GDM1 (cell line): ENCODE measurements around the gene RD3L.
"Not testable (repeated sequence)": the region's sequence is repeated elsewhere in the genome, so short reads cannot be mapped to it uniquely, and the experiment has no call there.

Experiments
- DNase-seq: peaks from one replicate; lab custom pipeline; 2025; lab: John Stamatoyannopoulos, UW

RD3L gene

DNA sequence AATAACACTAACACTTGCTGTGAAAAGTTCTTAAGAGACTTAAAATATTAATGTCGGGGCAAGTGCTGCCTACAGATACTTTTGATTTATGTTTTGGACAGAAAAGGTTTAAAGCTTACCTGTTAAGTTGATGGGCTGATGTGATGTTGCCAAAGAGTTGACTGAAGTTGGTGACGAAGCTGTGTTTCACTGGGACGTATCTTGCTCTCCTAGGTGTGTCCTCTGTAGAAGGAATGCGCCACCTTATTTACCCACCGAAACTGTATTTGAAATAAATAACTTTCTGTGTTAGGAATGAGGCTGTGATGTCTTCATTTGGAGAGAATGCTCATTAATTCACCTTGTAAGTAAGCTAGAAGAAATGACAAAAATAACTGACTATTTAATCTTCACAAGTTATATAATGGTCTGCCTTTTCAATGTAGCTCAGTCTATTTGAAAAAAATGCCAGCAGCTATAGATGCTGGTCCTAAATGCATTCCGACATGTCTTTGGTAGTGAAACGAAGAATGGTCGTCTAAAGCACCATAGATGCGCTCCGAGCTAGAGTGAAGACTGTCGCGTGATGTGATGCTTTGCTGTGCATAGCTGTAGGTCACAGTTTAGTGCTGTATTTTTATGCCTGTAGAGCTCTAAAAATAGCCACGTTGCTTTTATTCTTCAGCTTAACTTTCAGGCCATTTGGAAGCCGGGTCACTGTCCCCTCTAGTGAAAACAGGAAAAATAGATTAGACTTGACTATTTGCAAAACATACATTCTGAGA is at the start of gene RD3L:
Gene RD3L (minus strand): TSS at position 557 of the 764 bp plus-strand sequence. CDS start 834 bp downstream, outside the sequence.
- no peak for DNase-seq

DNA sequence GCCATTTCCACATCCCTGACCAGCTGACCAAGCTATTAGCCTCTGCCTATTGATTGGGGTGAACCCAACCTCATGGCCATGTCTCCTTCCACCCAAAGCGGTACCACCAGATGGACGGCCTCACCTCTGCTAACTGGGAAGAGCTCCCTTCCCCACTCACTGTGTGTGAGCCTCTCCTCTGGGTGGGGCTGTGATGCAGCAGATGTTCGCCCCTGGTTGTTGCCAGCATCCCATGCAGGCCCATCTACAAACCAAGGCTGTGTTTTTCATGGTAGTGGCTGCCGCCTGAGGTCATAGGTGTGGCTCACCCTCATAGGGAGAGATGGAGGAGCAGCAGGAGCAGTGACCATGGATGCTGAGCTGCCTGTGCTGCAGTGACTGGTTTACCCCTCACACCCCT is 47.6 kb upstream of the RD3L start:
- DNase-seq = no peak

DNA sequence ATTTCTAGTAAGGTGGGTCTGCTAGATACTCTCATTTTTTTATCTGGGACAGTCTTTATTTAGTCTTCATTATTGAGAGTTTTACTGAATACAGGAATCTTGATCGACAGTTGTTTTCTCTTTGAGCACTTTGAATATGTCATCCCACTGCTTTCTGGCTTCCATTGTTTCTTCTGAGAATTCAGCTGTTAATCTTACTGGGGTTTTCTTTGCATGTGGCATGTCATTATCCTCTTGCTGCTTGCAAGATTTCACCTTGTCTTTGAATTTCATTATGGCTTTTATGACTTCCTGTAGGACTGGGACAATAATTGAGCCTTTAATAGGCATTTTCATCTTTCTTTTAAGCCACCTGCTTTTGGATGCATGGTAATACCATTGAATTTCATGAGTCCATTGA is 46.7 kb upstream of the RD3L start:
- no peak for DNase-seq

DNA sequence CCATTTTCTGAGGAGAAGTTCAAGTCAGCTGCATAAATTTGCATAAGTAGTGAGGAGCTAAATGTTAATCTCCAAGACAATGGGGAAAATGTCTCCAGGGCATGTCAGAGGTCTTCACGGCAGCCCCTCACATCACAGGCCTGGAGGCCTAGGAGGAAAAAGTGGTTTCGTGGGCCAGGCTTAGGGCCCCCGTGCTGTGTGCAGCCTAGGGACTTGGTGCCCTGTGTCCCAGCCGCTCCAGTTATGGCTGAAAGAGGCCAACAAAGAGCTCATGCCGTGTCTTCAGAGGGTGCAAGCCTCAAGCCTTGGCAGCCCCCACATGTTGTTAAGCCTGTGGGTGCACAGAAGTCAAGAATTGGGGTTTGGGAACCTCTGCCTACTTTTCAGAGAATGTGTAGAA is 41.9 kb upstream of the RD3L start:
- no peak for DNase-seq

DNA sequence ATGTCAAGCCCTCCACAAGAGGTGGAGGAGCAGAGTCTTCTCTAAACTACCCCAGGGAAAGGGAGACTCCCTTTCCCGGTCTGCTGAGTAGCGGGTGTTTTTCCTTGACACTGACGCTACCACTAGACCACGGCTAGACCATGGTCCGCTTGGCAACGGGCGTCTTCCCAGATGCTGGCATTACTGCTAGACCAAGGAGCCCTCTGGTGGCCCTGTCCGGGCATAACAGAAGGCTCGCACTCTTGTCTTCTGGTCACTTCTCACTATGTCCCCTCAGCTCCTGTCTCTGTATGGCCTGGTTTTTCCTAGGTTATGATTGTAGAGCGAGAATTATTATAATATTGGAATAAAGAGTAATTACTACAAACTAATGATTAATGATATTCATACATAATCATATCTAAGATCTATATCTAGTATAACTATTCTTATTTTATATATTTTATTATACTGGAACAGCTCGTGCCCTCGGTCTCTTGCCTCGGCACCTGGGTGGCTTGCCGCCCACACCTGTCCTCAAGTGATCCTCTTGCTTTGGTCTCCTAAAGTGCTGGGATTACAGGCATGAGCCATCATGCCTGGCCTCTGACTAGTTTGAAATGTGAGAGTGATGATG is 38.4 kb upstream of the RD3L start:
- DNase-seq = not testable (repeated sequence)

DNA sequence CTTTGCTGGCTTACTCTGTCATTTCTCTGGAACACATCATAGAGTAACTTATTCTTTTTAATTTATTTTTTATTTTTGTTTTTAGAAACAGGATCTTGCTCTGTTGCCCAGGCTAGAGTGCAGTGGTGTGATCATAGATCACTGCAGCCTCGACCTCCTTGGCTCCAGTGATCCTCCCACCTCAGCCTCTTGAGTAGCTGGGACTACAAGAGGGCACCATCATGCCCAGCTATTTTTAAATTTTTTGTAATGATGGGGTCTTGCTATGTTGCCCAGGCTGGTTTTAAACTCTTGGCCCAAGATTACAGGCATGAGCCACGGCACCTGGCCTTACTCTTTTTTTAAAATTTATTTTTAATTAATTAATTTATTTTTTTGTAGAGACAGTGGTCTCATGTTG is 32.2 kb upstream of the RD3L start:
- DNase-seq = no peak

DNA sequence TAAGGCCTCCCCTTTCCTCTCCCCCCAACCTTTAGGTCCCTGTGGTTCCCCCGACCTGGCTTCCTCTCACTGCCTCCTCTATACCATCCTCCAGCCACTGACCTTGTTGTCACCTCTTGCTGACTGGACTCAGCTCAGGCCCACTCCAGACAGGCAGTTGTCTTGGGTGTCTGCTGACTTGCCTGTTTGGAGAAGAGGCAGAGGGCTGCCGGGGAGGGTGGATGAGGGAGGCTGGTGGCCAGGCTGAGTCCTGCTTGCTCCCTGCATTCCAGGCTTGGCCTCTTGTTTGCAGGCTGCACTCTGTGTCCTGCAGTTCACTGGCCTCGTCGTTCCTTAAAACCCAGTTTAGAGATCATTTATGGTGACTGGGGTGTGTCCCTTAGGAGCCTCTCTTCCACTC is 31.0 kb upstream of the RD3L start:
- no peak for DNase-seq

DNA sequence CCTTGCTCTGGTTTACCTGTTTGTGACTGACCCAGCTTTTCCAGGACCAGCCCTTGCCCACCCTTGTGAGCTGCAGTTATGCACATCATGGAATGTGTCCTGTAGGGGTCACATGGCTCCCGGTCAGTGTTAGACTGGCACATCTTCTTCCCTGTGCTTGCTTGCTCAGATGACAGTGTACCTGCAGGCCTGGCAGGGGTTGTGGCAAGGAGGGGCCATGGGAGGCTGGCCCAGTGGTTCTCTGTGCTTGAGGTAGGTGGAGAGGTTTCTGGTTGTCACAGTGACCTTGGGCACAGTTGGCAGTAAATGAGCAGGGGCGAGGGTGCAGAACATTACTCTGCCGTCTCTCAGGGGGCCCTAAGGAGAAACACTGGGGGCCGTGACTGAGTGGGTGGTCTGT is 27.6 kb upstream of the RD3L start:
- DNase-seq = no peak

DNA sequence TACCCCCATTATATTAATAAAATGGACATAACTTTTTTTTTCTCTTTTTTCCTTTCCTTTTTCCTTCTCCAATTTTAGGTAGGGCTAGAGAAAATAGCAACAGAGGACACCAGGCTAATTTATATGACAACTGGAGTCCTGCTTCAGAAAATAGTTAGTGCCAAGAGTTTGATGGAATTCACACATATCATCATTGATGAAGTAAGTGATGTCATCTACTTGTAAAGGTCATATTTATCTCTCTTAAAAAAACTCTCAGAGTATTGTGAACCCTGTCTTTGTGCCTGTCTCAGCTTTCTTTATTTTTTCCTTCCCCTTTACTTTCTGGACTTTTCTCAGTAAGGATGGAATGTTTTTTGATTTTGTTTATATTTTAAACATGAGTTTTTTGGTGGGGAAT is 24.3 kb upstream of the RD3L start:
- DNase-seq = no peak

DNA sequence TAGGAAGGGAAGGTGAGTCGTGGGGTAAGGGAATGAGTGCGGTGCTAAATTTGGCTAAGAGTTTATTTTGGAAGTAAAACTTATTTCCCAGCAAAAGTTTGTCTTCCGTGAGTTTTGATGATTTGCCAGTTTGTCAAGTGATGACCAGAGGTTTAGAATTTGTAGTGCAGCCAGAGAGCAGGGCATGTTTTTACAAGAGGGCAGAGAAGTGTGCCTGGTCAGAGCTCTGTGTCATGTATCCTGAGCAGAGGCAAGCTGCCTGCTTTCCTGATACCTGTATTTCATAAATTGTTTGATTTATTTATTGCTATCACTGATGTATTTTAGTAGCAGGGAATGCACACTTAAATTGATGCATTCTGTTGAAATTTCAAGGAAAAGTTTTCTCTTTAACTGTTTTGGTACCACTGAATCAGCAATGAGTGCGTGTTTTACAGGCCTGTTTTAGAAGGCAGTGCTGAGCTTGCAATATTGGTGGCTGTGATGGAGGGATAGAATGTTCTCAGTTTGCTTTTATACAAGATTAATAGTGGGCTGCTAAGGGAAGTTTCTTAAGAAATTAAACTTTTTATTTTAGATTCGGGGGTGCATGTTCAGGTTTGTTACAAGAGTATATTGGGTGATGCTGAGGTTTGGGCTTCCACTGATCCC is 19.7 kb upstream of the RD3L start:
- DNase-seq = no peak

DNA sequence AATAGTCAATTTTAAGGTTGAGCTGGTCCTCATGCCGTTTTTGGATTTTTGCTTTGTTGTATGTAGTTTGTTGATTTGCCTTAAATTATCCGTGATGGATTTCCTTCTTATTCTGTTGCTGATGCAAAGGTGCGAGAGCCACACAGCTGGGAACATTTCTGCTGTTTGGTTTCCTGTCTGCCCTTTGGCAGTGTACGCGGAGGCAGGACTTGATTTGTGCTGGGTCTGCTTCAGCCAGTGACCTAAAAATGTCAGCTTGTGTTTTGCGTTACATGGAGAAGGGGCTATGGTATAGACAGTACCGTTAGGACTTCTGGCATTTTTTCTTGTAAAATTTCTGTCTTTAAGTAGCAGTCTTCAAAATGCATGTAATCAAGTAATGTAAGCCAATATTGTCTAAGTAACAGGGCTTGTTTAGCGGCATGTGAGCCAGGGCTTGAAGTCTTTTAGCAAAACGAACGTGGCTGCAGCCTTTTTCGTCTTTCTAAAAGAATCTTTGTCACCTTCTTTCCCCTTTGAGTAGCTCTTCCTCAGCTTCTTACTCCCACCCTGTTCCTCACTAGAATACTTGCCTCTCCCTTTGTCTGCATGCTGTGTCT is 18.2 kb upstream of the RD3L start:
- DNase-seq = no peak

DNA sequence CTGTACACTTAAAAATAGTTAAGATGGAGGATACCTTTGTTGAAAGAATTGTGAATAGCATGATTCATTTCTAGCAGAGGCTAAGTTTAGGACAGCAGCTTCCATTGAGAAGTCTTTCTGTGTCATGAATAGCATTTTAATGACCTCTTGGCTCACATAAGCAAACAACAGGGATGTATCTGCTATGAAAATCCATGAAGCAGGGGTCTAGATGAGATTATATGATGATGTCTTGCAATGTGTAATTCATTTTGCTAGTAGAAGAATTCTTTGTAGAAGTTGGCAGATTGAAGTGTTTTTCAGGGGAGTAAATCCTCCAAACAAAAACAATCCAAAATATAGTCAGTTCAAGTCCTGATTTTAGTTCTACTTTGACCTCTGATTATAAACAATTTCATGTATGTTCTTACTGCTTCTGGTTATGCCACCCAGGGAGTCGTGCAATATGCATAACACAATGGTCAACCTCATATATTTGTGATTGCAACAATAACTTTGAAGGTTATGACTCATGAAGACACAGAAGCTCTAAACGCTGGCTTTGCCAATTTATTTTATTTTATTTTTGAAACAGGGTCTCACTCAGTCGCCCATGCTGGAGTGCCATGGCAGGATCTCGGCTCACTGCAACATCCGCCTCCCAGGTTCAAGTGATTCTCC is 6.9 kb upstream of the RD3L start:
- no peak for DNase-seq

DNA sequence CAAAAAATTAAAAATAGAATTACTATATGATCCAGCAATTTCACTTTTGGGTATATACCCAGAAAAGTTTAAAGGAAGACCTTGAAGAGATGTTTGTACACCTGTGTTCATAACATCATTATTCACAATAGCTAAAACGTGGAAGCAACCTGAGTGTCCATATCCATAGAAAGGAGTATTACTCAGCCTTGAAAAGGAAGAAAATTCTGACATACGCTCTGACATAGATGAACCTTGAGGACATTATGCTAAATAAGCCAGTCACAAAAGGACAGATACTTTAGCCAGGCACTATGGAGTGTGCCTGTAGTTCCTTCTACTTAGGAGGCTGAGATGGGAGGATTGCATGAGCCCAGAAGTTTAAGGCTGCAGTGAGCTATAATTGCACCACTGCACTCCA is 6.1 kb upstream of the RD3L start:
- no peak for DNase-seq

DNA sequence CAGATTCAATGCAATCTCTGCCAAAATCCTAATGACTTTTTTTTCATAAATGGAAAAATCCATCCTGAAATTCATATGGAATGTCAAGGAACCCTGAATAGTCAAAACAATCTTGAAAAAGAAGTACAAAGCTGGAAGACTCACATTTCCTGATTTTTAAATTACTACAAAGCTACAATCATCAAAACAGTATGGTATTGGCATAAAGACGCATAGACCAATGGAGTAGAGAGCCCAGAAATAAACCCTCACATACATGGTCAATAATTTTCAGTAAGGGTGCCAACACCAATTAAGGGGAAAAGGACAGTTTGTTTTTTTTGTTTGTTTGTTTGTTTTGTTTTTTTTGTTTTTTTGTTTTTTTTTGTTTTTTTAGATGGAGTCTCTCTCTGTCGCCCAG is 4.6 kb upstream of the RD3L start:
- no peak for DNase-seq

DNA sequence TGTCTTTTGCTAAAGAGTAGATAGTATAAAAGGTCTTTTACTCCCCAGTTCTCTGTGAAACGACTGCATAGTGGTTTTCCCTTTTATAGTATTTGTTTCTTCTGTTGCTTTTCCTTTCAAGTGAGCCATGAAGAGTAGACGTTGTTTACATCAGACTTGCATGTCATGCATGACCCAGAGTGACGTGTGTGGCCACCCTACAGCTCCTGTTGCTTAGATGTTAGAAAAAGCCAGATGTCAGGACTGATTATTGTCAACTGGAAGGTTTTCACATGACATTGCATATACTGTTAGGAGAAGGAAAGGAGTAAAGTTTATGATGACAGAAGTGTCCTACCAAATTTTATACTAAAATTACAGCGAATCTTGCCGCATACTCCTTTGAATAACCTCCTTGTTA is 1.3 kb upstream of the RD3L start:
- peak; percentile 6 for DNase-seq

DNA sequence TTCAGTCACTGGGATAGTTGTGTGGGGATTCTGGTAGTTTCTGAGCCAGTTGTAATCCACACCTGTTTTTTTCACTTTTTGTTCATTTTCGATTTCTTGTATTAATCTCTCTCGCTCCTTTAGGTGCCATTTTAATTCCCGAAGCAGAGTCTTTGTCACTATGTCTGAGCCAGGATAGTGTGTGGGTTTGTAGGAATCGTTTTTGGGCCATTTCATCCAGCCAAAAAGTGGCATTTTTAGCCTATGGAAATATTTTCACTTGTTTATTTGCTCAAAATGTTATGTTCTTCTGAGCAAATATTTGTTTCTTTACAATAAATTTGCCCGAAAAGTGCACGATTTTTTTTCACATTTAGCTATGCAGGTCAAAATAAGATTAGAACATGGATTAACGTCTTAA is 867 bp downstream of the RD3L start:
- DNase-seq = no peak

DNA sequence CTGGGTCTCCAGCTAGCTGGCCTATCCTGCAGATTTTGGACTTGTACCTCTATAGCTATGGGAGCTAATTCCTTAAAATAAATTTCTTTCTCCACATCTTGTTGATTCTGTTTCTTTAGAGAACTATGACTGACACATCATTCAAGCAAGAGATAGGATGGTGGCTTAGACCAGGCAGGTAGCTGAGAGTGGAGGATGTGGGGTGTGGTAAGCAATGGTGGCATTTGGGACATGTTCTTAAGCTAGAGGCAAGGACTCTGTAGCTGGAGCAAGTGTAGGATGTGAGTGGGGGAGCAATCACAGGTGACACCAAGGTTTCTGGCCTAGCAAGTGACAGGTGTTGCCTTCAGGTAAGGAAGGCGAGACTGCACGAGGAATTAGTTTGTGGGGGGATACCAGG is 7.2 kb downstream of the RD3L start:
- no peak for DNase-seq

DNA sequence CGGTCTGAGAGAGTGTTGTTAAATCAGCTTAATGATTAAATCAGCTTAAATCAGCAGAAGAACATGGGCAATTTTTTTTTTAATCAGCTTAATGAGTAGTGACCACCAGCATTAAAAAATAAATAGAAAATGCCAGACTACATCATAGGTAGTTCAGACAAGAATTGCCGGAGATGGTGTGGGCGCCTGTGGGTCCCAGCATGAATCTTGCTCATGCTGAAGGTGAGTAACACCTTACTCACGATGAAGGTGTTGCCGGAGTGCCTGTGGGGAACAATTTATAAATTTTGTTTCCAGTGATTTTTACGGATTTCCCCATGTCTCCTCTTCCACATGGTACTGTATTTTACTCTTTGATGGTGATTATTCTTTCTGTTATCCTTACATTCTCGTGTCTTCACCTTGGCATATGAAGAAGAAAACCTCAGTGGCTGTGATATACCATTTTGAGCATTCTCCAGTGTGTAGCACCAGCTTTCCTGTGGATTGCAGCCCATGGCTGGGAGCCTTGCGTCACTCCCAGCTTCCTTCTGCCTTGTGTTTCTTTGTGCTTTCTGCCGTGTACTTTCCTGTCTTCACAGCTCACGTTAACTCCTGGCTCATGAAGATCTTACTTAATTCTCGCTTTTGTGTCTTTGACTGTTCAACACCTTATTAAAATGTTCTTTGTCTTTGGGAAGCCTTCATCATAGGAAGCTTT is 9.4 kb downstream of the RD3L start:
- no peak for DNase-seq

DNA sequence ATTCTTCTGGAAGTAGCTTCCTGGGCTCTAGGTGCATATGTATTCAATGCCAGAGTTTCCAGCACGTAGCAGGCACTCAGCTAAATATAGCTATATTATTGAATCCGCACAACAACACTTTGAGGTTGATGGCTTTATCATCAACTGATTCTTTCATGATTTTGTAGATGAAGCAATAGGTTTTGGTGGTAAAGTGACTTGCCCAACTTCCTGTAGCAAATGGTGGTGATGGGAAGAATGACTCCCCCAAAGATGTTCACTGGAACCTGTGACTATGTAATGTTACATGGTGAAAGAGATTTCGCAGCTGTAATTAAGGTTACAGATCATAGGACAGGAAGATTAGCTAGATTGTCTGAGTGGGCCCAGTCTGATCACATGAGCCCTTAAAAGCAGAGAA is 10.9 kb downstream of the RD3L start:
- DNase-seq = no peak

DNA sequence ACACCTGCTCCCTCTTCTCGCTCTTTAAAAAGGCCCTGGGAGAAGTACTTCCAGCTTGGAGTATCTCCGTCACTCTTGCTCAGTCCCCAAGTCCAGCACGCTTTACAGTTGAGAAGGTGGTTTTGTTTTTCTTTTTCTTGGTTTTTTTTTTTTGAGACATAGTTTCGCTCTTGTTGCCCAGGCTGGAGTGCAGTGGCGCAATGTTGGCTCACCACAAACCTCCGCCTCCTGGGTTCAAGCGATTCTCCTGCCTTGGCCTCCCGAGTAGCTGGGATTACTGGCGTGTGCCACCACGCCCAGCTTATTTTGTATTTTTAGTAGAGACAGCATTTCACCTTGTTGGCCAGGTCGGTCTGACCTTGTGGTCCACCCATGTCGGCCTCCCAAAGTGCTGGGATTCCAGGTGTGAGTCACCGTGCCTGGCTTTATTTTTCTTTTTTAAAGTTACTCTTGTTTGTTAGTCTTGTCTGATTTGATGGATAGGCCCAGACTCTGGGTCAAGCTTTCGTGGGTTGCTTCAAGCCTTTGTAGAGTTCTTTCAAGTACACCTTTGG is 12.2 kb downstream of the RD3L start:
- DNase-seq = no peak

DNA sequence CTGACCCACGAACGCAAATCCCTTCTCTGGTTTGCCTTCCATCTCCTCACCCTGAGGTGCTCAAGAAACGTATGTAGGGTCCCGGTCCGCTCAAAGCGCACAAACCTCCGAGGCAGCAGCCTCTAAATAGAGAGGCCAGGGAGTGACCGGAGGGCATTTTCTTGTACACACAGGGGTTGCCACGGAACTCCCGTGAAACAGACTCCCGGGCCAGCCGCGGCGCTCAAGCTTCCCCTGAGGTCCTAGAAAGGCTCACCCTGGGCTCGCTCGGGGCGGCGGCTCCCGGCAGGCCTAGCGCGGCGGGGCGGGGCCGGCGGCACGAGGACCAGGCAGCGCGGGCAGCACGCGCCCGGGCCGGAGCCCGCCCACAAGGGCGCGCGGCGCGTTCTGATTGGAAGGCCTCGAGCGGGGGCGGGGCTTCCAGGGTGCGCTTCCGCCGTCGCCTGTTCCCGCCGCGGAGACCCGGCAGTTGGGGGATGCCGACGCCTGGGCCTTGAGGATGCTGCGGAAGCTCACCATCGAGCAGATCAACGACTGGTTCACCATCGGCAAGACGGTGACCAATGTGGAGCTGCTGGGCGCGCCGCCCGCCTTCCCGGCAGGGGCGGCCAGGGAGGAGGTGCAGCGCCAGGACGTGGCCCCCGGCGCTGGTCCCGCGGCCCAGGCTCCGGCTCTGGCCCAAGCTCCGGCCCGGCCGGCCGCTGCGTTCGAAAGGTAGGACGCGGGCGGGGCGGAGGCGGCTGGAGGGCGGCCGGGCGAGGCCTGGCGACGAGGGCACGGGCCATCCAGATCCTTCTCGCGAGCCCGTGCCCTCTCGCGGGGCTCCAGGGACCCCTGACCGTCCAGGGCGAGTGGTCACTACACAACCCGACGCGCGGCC is 14.1 kb downstream of the RD3L start, which contains the start of gene TDRD9:
Gene TDRD9 (plus strand): TSS at position 446 of the 880 bp plus-strand sequence. CDS start 54 bp downstream, at position 500.
- DNase-seq = no peak
